PC-3 (cell line): ENCODE measurements around the gene CGNL1. TPM values are rescaled to one million over a fixed set of nuclear protein-coding genes. Genes with fewer than 3 reads are reported as not detected.

Source experiments
- ATAC-seq: fragments of 200-7000 bp; cut with Tn5 transposase; 2 replicates; pipeline ENCODE4 v1.9.1; 2020; ENCODE audit warnings: mild to moderate bottlenecking, moderate library complexity
- BruUV-seq: library from RNA; stranded (reverse); fragments of 400-500 nt; replicated peaks from 2 replicates; lab custom pipeline; 2021; lab: Mats Ljungman, UMichigan
- CTCF ChIA-PET: fragments of 300-600 bp; sonication (Branson Sonifier 250); formaldehyde crosslinking; loops from one replicate; lab custom pipeline; 2022; ENCODE audit warnings: antibody characterized with exemption; lab: Charles Lee
- POLR2A ChIA-PET: fragments of 300-600 bp; sonication (Branson Sonifier 250); formaldehyde crosslinking; loops from one replicate; lab custom pipeline; 2022; ENCODE audit warnings: antibody characterized with exemption; ENCODE audit not compliant: unreplicated experiment; lab: Charles Lee
- DNase-seq: peaks from one replicate; pipeline ENCODE4 v3.0.0-alpha.2; 2015
- H2AFZ ChIP-seq: fragments of 300-600 bp; sonication (generic); 2 replicates; pipeline ENCODE4 v1.6.0; 2016; ENCODE audit warnings: antibody characterized with exemption, low read length
- H3F3A ChIP-seq: fragments of 300-600 bp; sonication (generic); one replicate; pipeline ENCODE4 v1.6.0; 2017; ENCODE audit warnings: antibody characterized with exemption, low read length, control low read depth, mild to moderate bottlenecking; ENCODE audit not compliant: unreplicated experiment
- H3K27ac ChIP-seq: fragments of 300-600 bp; sonication (generic); 2 replicates; pipeline ENCODE4 v1.5.1; 2016; ENCODE audit warnings: mild to moderate bottlenecking, low read length
- H3K27me3 ChIP-seq: fragments of 300-600 bp; sonication (generic); 2 replicates; pipeline ENCODE4 v1.6.1; 2016; ENCODE audit warnings: low read length, mixed read lengths
- H3K36me3 ChIP-seq: fragments of 300-600 bp; sonication (generic); 2 replicates; pipeline ENCODE4 v1.6.1; 2016; ENCODE audit warnings: low read depth, mixed run types, low read length, mixed read lengths
- H3K4me1 ChIP-seq: fragments of 300-600 bp; sonication (generic); 2 replicates; pipeline ENCODE4 v1.5.1; 2016; ENCODE audit warnings: low read length; ENCODE audit not compliant: insufficient read depth
- H3K4me2 ChIP-seq: fragments of 300-600 bp; sonication (generic); 2 replicates; pipeline ENCODE4 v1.6.0; 2016; ENCODE audit warnings: low read length
- H3K4me3 ChIP-seq: fragments of 300-600 bp; sonication (generic); 2 replicates; pipeline ENCODE4 v1.5.1; 2016; ENCODE audit warnings: mild to moderate bottlenecking, low read length, mixed read lengths
- H3K79me2 ChIP-seq: fragments of 300-600 bp; sonication (generic); 2 replicates; pipeline ENCODE4 v1.6.1; 2017; ENCODE audit warnings: low read length, mixed read lengths
- H3K9ac ChIP-seq: fragments of 300-600 bp; sonication (generic); 2 replicates; pipeline ENCODE4 v1.6.0; 2016; ENCODE audit warnings: mild to moderate bottlenecking, low read length
- H3K9me2 ChIP-seq: fragments of 300-600 bp; sonication (generic); replicated peaks from 2 replicates; pipeline ENCODE4 v1.6.1; 2016; ENCODE audit warnings: mixed run types, low read length, mixed read lengths
- H3K9me3 ChIP-seq: fragments of 300-600 bp; sonication (generic); 2 replicates; pipeline ENCODE4 v1.6.1; 2016; ENCODE audit warnings: low read length, mixed read lengths
- H4K20me1 ChIP-seq: fragments of 300-600 bp; sonication (generic); 2 replicates; pipeline ENCODE4 v1.6.1; 2016; ENCODE audit warnings: low read length, mixed read lengths
- EZH2 ChIP-seq: fragments of 300-600 bp; sonication (generic); IDR thresholded peaks from one replicate; pipeline ENCODE4 v1.6.1; 2017; ENCODE audit warnings: antibody characterized with exemption, mild to moderate bottlenecking, low read length; ENCODE audit not compliant: unreplicated experiment
- EZH2phosphoT487 ChIP-seq: fragments of 300-600 bp; sonication (generic); IDR thresholded peaks from 2 replicates; pipeline ENCODE4 v1.6.1; 2018; ENCODE audit warnings: mild to moderate bottlenecking, antibody characterized with exemption, low read length, borderline replicate concordance
- intact Hi-C: fragments of 100-400 bp; cut with micrococcal nuclease; formaldehyde crosslinking; loops from 2 replicates; pipeline ENCODE4 v1.9.0; 2023
- total RNA-seq: library from RNA; depleted of rRNA; stranded (reverse); fragments of >200 nt; gene quantifications from 2 replicates; pipeline ENCODE4 v1.2.3, GENCODE V29; 2014
- TF ChIP-seq, protein P1 (sequence below): fragments of 300-600 bp; sonication (generic); conservative IDR thresholded peaks from 2 replicates; pipeline ENCODE4 v1.5.1; 2017; ENCODE audit warnings: antibody characterized with exemption, low read depth, mild to moderate bottlenecking, low read length

CGNL1 gene
- total RNA-seq, 1 experiment from 2014 or later = 0.66 TPM

DNA sequence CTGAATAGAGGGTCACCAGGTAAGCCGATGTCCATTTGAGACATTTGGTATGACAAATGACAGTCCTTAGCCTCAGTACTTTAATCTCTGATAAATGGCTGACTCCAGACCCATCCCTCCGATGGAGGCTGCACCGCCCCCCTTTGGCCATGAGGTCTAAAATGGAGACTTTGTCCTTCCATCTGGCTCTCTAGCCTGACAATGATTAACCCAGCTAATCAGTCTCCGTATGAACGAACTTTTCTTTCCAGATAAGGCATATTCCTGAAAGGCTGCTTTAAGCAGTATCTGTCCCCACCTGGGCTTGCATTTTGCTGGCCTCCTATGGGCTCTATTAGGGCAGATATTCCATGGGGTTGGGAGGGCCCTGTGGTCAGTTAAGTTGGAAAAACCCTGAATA lies 204.6 kb downstream of the CGNL1 start:
- DNase-seq = no peak
- ChIA-PET CTCF (no interaction called here), POLR2A (no interaction called here)
- no peaks in the 10 kb centered on the region for H4K20me1 ChIP-seq
- H3F3A ChIP-seq = no peaks in the 10 kb centered on the region
- H3K27me3 ChIP-seq = no peaks in the 10 kb centered on the region
- no peaks in the 10 kb centered on the region for H3K4me1 ChIP-seq
- H3K4me2 ChIP-seq = no peak overlapping the region
- no peak overlapping the region for H3K27ac ChIP-seq
- BruUV-seq = no TSS peak
- no peak overlapping the region for H3K9ac ChIP-seq
- TF ChIP-seq, protein P1, sequence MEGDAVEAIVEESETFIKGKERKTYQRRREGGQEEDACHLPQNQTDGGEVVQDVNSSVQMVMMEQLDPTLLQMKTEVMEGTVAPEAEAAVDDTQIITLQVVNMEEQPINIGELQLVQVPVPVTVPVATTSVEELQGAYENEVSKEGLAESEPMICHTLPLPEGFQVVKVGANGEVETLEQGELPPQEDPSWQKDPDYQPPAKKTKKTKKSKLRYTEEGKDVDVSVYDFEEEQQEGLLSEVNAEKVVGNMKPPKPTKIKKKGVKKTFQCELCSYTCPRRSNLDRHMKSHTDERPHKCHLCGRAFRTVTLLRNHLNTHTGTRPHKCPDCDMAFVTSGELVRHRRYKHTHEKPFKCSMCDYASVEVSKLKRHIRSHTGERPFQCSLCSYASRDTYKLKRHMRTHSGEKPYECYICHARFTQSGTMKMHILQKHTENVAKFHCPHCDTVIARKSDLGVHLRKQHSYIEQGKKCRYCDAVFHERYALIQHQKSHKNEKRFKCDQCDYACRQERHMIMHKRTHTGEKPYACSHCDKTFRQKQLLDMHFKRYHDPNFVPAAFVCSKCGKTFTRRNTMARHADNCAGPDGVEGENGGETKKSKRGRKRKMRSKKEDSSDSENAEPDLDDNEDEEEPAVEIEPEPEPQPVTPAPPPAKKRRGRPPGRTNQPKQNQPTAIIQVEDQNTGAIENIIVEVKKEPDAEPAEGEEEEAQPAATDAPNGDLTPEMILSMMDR = no peak
- no peak for TF ChIP-seq EZH2
- no peak for TF ChIP-seq EZH2phosphoT487
- no peaks in the 10 kb centered on the region for H3K36me3 ChIP-seq
- no peaks in the 10 kb centered on the region for H3K9me3 ChIP-seq
- no peak overlapping the region for H2AFZ ChIP-seq
- no peak overlapping the region for H3K4me3 ChIP-seq
- ATAC-seq = no peak
- no peaks in the 10 kb centered on the region for H3K9me2 ChIP-seq
- no peaks in the 10 kb centered on the region for H3K79me2 ChIP-seq
- intact Hi-C loops = no loop called here

DNA sequence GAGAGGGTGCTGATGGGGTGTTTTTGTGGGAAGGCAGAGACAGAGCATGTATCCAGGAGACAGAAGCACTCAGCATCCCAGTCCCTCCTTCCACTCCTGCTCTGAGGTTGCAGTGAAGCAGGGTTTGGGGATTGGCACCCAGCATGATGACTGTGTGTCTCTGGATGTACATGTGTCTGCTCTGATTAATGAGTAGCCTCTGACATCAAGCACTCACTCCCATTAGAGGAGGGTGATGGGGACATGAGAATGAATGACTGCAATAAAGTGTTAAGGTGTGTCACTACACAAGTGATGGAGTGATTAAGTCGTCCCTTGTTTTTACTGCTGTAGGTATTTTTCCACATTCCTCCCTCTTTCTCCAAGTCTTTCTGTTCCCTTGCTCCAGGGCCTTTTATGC lies 205.8 kb downstream of the CGNL1 start:
- Histone ChIP-seq H3K4me1 (0 out of 2 replicates have a peak, but pooled peaks cover 2% of the 10 kb centered on the region), H3K79me2 (no peaks in the 10 kb centered on the region), H3K4me2 (no peak overlapping the region), H3K9me3 (no peaks in the 10 kb centered on the region), H3K9ac (no peak overlapping the region), H3K27me3 (no peaks in the 10 kb centered on the region), H4K20me1 (no peaks in the 10 kb centered on the region), H3K4me3 (no peak overlapping the region), H3F3A (no peaks in the 10 kb centered on the region), H3K27ac (no peak overlapping the region), H3K9me2 (no peaks in the 10 kb centered on the region), H3K36me3 (no peaks in the 10 kb centered on the region), H2AFZ (no peak overlapping the region)
- no TSS peak for BruUV-seq
- DNase-seq (no peak), ATAC-seq (no peak)
- intact Hi-C loops = no loop called here
- TF ChIP-seq, protein P1 = no peak
- TF ChIP-seq EZH2 (no peak), EZH2phosphoT487 (no peak)
- ChIA-PET POLR2A (no interaction called here), CTCF (no interaction called here)

DNA sequence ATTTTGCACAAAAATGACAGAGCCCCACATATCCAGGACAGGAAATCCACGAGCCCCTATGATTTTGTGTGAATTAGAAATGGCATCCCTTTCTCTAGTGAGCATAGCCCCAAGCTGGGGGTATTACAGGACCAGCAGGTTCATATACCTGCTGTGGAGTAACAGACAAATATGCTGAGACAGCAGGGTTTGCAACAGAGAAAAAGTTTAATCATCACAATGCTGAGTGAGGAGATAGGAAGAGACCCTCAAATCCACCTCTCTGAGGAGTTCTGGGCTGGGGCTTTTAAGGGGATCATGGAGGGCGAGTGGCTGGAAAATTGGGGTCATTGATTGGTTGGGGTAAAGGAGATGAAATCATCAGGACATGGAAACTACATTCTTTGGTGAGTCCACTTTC lies 207.0 kb downstream of the CGNL1 start:
- ChIA-PET CTCF (no interaction called here), POLR2A (no interaction called here)
- no peak overlapping the region for H3K4me2 ChIP-seq
- 0 out of 2 replicates have a peak, but pooled peaks cover 3% of the 10 kb centered on the region for H3K4me1 ChIP-seq
- no peaks in the 10 kb centered on the region for H3K36me3 ChIP-seq
- TF ChIP-seq EZH2phosphoT487 = no peak
- no peak for TF ChIP-seq EZH2
- TF ChIP-seq, protein P1 = no peak
- ATAC-seq = no peak
- no TSS peak for BruUV-seq
- no peak overlapping the region for H3K27ac ChIP-seq
- no peak for DNase-seq
- no peaks in the 10 kb centered on the region for H3K79me2 ChIP-seq
- no peaks in the 10 kb centered on the region for H3K27me3 ChIP-seq
- no peaks in the 10 kb centered on the region for H3K9me3 ChIP-seq
- H2AFZ ChIP-seq = no peak overlapping the region
- no peak overlapping the region for H3K4me3 ChIP-seq
- no peaks in the 10 kb centered on the region for H3F3A ChIP-seq
- intact Hi-C loops = no loop called here
- H4K20me1 ChIP-seq = no peaks in the 10 kb centered on the region
- no peaks in the 10 kb centered on the region for H3K9me2 ChIP-seq
- H3K9ac ChIP-seq = no peak overlapping the region
